HCT116 (cell line): Measurements from ENCODE around the gene PLSCR1. TPM values are rescaled to one million over a fixed set of nuclear protein-coding genes. Genes with fewer than 3 reads are reported as not detected.

Experiments used
- ATAC-seq: fragments of 200-7000 bp; cut with Tn5 transposase; 2 replicates; pipeline ENCODE4 v1.9.1; 2020; ENCODE audit warnings: mild to moderate bottlenecking, moderate library complexity
- BruUV-seq: library from RNA; stranded (reverse); fragments of 400-500 nt; replicated peaks from 2 replicates; lab custom pipeline; 2021; lab: Mats Ljungman, UMichigan
- CTCF ChIA-PET: fragments of 300-600 bp; sonication (Branson Sonifier 250); formaldehyde crosslinking; loops from one replicate; lab custom pipeline; 2021; ENCODE audit warnings: antibody characterized with exemption; lab: Charles Lee
- POLR2A ChIA-PET: fragments of 300-600, 350-600 bp; sonication (Branson Sonifier 250); formaldehyde crosslinking; loops from one replicate; lab custom pipeline; 2021; ENCODE audit warnings: antibody characterized with exemption; lab: Charles Lee
- RAD21 ChIA-PET, 2 experiments: fragments of 300-600 bp; sonication (Branson Sonifier 250); formaldehyde crosslinking; loops; one replicate each; lab custom pipeline; 2023; ENCODE audit warnings: low total read pairs in 2 of 2; ENCODE audit not compliant: uncharacterized antibody in 2 of 2, unreplicated experiment in 2 of 2, low non-redundant PET in 1 of 2; lab: Charles Lee
- DNase-seq: peaks from one replicate; pipeline ENCODE4 v3.0.0-alpha.2; 2010; ENCODE audit warnings: low read depth, low spot score
- H2AFZ ChIP-seq: fragments of 200-600 bp; shearing (Covaris generic), sonication (generic); 2 replicates; pipeline ENCODE4 v1.6.1; 2017; ENCODE audit warnings: low read depth, mixed run types, mixed read lengths, antibody characterized with exemption, low read length; ENCODE audit not compliant: poor library complexity, severe bottlenecking
- H3K27ac ChIP-seq: 2 replicates; pipeline ENCODE4 v1.5.1; 2012; ENCODE audit warnings: low read depth, low read length
- H3K27me3 ChIP-seq: fragments of 200-600 bp; sonication (generic); 2 replicates; pipeline ENCODE4 v1.6.1; 2016; ENCODE audit warnings: mixed run types, low read length, mixed read lengths; ENCODE audit not compliant: insufficient read depth
- H3K36me3 ChIP-seq, 2 experiments: fragments of 200-500 bp in 1 of 2; fragments of 200-600 bp in 1 of 2; sonication (Bioruptor generic) in 1 of 2; sonication (generic) in 1 of 2; 2 replicates each; pipeline versions ENCODE4 v1.5.1 to v1.6.1; 2014 to 2016; ENCODE audit warnings: low read length in 2 of 2, inconsistent platforms in 1 of 2, mixed read lengths in 1 of 2, mixed run types in 1 of 2; ENCODE audit not compliant: insufficient read depth in 2 of 2, control insufficient read depth in 1 of 2
- H3K4me1 ChIP-seq, 2 experiments: fragments of 200-600 bp in 1 of 2; sonication (generic) in 1 of 2; 2 replicates each; pipeline versions ENCODE4 v1.5.1 to v1.6.1; 2012 to 2017; ENCODE audit warnings: low read length in 2 of 2, inconsistent platforms in 1 of 2, mild to moderate bottlenecking in 1 of 2, mixed read lengths in 1 of 2, mixed run types in 1 of 2, moderate library complexity in 1 of 2; ENCODE audit not compliant: insufficient read depth in 2 of 2, control insufficient read depth in 1 of 2
- H3K4me2 ChIP-seq: fragments of 200-600 bp; sonication (generic); 2 replicates; pipeline ENCODE4 v1.6.1; 2017; ENCODE audit warnings: mixed run types, low read length, mixed read lengths
- H3K4me3 ChIP-seq, 2 experiments: fragments of 200-600 bp in 1 of 2; sonication (generic) in 1 of 2; replicated peaks in 1 of 2; 2 replicates each; pipeline ENCODE4 v1.5.1; 2011 to 2016; ENCODE audit warnings: low read length in 2 of 2, control low read depth in 1 of 2, low read depth in 1 of 2, mild to moderate bottlenecking in 1 of 2, mixed read lengths in 1 of 2, mixed run types in 1 of 2
- H3K79me2 ChIP-seq: fragments of 200-600 bp; sonication (generic); 2 replicates; pipeline ENCODE4 v1.6.1; 2017; ENCODE audit warnings: mild to moderate bottlenecking, mixed run types, low read length, moderate library complexity, mixed read lengths; ENCODE audit not compliant: insufficient read depth
- H3K9ac ChIP-seq: fragments of 200-600 bp; sonication (generic); 2 replicates; pipeline ENCODE4 v1.6.1; 2016; ENCODE audit warnings: low read length, mixed read lengths
- H3K9me2 ChIP-seq: fragments of 200-600 bp; sonication (generic), shearing (Covaris generic); 2 replicates; pipeline ENCODE4 v1.6.1; 2017; ENCODE audit warnings: mixed run types, mild to moderate bottlenecking, moderate library complexity; ENCODE audit not compliant: insufficient read depth
- H3K9me3 ChIP-seq, 2 experiments: fragments of 200-500 bp in 1 of 2; fragments of 200-600 bp in 1 of 2; sonication (Bioruptor generic) in 1 of 2; sonication (generic) in 1 of 2; 2 replicates each; pipeline ENCODE4 v1.6.1; 2014 to 2017; ENCODE audit warnings: low read length in 2 of 2, mixed read lengths in 2 of 2, inconsistent platforms in 1 of 2, low read depth in 1 of 2, mild to moderate bottlenecking in 1 of 2, mixed run types in 1 of 2, moderate library complexity in 1 of 2; ENCODE audit not compliant: control insufficient read depth in 1 of 2, insufficient read depth in 1 of 2
- H4K20me1 ChIP-seq: fragments of 200-600 bp; sonication (generic), shearing (Covaris generic); 2 replicates; pipeline ENCODE4 v1.6.1; 2017; ENCODE audit warnings: mixed run types, mild to moderate bottlenecking, moderate library complexity; ENCODE audit not compliant: insufficient read depth
- CEBPB ChIP-seq: IDR thresholded peaks from 2 replicates; pipeline ENCODE4 v1.6.1; 2012; ENCODE audit warnings: low read depth
- CTCF ChIP-seq, 3 experiments: fragments of 200-600 bp in 1 of 3; sonication (generic) in 1 of 3; IDR thresholded peaks in 2 of 3; conservative IDR thresholded peaks in 1 of 3; 2 replicates each; pipeline ENCODE4 v1.5.1; 2012 to 2017; ENCODE audit warnings: low read depth in 2 of 3, low read length in 2 of 3, antibody characterized with exemption in 1 of 3, borderline replicate concordance in 1 of 3, control low read depth in 1 of 3, mild to moderate bottlenecking in 1 of 3, mixed read lengths in 1 of 3, mixed run types in 1 of 3, moderate library complexity in 1 of 3; ENCODE audit not compliant: insufficient read depth in 1 of 3
- EZH2 ChIP-seq: fragments of 200-600 bp; sonication (generic); IDR thresholded peaks from 2 replicates; pipeline ENCODE4 v1.6.1; 2017; ENCODE audit warnings: antibody characterized with exemption, mixed run types
- EZH2phosphoT487 ChIP-seq: fragments of 200-600 bp; IDR thresholded peaks from 2 replicates; pipeline ENCODE4 v1.6.1; 2018; ENCODE audit warnings: antibody characterized with exemption, borderline replicate concordance
- JUND ChIP-seq: IDR thresholded peaks from 2 replicates; pipeline ENCODE4 v1.6.1; 2012
- POLR2AphosphoS5 ChIP-seq: IDR thresholded peaks from 2 replicates; pipeline ENCODE4 v1.6.1; 2011; ENCODE audit warnings: mild to moderate bottlenecking, low read depth, low read length, moderate library complexity
- intact Hi-C: fragments of 100-400 bp; cut with micrococcal nuclease; formaldehyde crosslinking; loops from 2 replicates; pipeline ENCODE4 v1.10.0; 2022
- total RNA-seq: library from RNA; stranded (reverse); gene quantifications from one replicate; pipeline ENCODE4 v1.2.1, GENCODE V29; 2021; ENCODE audit not compliant: unreplicated experiment
- TF ChIP-seq, protein P1 (sequence below): IDR thresholded peaks from 2 replicates; pipeline ENCODE4 v1.6.1; 2012; ENCODE audit warnings: low read depth

Gene PLSCR1
- total RNA-seq, 1 experiment from 2014 or later, result 44.2 TPM

DNA sequence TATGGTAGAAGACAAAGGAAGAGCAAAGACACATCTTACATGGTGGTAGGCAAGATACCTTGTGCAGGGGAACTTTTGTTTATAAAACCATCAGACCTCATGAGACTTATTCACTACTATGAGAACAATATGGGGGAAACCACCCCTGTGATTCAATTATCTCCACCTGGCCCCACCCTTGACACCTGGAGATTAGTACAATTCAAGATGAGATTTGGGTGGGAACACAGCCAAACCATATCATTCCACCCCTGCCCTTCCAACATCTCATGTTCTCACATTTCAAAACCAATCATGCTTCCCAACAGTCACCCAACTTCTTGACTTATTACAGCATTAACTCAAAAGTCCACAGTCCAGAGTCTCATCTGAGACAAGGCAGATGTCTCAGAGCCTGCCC is 21.7 kb upstream of the PLSCR1 start:
- no peaks in the 10 kb centered on the region for H3K9me2 ChIP-seq
- no TSS peak for BruUV-seq
- no peak overlapping the region for H3K4me3 ChIP-seq
- no peak overlapping the region for H3K4me2 ChIP-seq
- DNase-seq, result no peak
- no peak overlapping the region for H3K27ac ChIP-seq
- ATAC-seq, result no peak
- H3K4me1 ChIP-seq, result no peaks in the 10 kb centered on the region
- no peaks in the 10 kb centered on the region for H3K36me3 ChIP-seq
- TF ChIP-seq POLR2AphosphoS5, result no peak
- ChIA-PET CTCF (no interaction called here), RAD21 (no interaction called here), POLR2A (no interaction called here)
- no peaks in the 10 kb centered on the region for H4K20me1 ChIP-seq
- H3K9me3 ChIP-seq, result no peaks in the 10 kb centered on the region
- no peaks in the 10 kb centered on the region for H3K79me2 ChIP-seq
- no peak overlapping the region for H3K9ac ChIP-seq
- no peaks in the 10 kb centered on the region for H3K27me3 ChIP-seq
- intact Hi-C loops, result no loop called here
- no peak overlapping the region for H2AFZ ChIP-seq

- H3K27me3 ChIP-seq, result no peaks in the 10 kb centered on the region
- peak; percentile 28 for DNase-seq
- no peaks in the 10 kb centered on the region for H4K20me1 ChIP-seq
- no peak overlapping the region for H2AFZ ChIP-seq
- ChIA-PET POLR2A (no interaction called here), RAD21 (no interaction called here), CTCF (no interaction called here)
- no peaks in the 10 kb centered on the region for H3K36me3 ChIP-seq
- H3K27ac ChIP-seq, result no peak overlapping the region
- peak; percentile 54; the same call in 1 of the 2 replicates for TF ChIP-seq CEBPB
- TF ChIP-seq EZH2, result no peak
- no peaks in the 10 kb centered on the region for H3K9me2 ChIP-seq
- H3K4me3 ChIP-seq, result no peak overlapping the region
- no peaks in the 10 kb centered on the region for H3K9me3 ChIP-seq
- no TSS peak for BruUV-seq
- H3K4me1 ChIP-seq, result no peaks in the 10 kb centered on the region
- no peak overlapping the region for H3K9ac ChIP-seq
- ATAC-seq, result no peak
- intact Hi-C loops, result no loop called here
- no peaks in the 10 kb centered on the region for H3K79me2 ChIP-seq
- no peak overlapping the region for H3K4me2 ChIP-seq
Observed at GRCh38 chr3:146561879-146562278, 17.5 kb upstream of the PLSCR1 start.

GRCh38 chr3:146561463-146561862 is 17.1 kb upstream of the PLSCR1 start:
- TSS peak; percentile 88 for BruUV-seq
- H3K27me3 ChIP-seq, result no peaks in the 10 kb centered on the region
- intact Hi-C loops, result no loop called here
- H3K9me3 ChIP-seq, result no peaks in the 10 kb centered on the region
- no peak for DNase-seq
- no peak overlapping the region for H3K9ac ChIP-seq
- H3K4me2 ChIP-seq, result no peak overlapping the region
- no peak overlapping the region for H3K4me3 ChIP-seq
- ChIA-PET POLR2A (no interaction called here), CTCF (no interaction called here), RAD21 (no interaction called here)
- H4K20me1 ChIP-seq, result no peaks in the 10 kb centered on the region
- ATAC-seq, result no peak
- no peak overlapping the region for H3K27ac ChIP-seq
- no peaks in the 10 kb centered on the region for H3K36me3 ChIP-seq
- no peak overlapping the region for H2AFZ ChIP-seq
- no peaks in the 10 kb centered on the region for H3K4me1 ChIP-seq
- no peaks in the 10 kb centered on the region for H3K79me2 ChIP-seq
- H3K9me2 ChIP-seq, result no peaks in the 10 kb centered on the region
- TF ChIP-seq CTCF (IDR thresholded peaks at IDR 0.05 in 2 of 3, conservative IDR thresholded peaks at IDR 0.05 in 1 of 3; ENCODE audit: borderline replicate concordance in 1 of 3, insufficient read depth in 1 of 3, low read depth in 2 of 3, low read length in 2 of 3), result no peak
- TF ChIP-seq, protein P1, sequence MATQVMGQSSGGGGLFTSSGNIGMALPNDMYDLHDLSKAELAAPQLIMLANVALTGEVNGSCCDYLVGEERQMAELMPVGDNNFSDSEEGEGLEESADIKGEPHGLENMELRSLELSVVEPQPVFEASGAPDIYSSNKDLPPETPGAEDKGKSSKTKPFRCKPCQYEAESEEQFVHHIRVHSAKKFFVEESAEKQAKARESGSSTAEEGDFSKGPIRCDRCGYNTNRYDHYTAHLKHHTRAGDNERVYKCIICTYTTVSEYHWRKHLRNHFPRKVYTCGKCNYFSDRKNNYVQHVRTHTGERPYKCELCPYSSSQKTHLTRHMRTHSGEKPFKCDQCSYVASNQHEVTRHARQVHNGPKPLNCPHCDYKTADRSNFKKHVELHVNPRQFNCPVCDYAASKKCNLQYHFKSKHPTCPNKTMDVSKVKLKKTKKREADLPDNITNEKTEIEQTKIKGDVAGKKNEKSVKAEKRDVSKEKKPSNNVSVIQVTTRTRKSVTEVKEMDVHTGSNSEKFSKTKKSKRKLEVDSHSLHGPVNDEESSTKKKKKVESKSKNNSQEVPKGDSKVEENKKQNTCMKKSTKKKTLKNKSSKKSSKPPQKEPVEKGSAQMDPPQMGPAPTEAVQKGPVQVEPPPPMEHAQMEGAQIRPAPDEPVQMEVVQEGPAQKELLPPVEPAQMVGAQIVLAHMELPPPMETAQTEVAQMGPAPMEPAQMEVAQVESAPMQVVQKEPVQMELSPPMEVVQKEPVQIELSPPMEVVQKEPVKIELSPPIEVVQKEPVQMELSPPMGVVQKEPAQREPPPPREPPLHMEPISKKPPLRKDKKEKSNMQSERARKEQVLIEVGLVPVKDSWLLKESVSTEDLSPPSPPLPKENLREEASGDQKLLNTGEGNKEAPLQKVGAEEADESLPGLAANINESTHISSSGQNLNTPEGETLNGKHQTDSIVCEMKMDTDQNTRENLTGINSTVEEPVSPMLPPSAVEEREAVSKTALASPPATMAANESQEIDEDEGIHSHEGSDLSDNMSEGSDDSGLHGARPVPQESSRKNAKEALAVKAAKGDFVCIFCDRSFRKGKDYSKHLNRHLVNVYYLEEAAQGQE, result no peak
- TF ChIP-seq JUND, result no peak
- no peak for TF ChIP-seq EZH2phosphoT487
